GM12801 (cell line): ENCODE measurements around the gene PRELP.

Experiments
- TF ChIP-seq, protein P1 (sequence below): IDR thresholded peaks from one replicate; pipeline ENCODE4 v1.5.1; 2011; ENCODE audit warnings: control low read depth; ENCODE audit not compliant: insufficient read length; ENCODE audit errors: extremely low read depth

Gene PRELP

DNA sequence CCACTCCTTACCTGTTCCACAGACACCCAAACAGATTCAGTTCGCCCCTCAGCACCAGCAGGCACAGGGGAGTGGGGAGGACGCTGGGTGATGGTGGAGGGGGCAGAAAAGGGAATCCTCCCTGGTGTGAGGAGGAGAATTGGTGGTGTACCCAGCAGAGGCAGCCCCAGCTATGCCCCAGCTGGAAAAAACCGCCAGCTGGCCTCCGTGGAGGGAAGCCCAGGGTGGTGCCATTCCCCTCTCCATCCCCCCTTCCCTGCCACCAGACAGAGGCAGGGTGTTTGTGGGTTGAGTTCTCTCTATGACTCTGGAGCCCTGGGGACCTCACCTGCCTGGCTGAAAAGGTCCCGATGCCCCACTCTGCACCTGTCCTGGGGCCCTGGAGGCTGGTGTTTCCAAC is 46.2 kb downstream of the PRELP start:
- TF ChIP-seq, protein P1, sequence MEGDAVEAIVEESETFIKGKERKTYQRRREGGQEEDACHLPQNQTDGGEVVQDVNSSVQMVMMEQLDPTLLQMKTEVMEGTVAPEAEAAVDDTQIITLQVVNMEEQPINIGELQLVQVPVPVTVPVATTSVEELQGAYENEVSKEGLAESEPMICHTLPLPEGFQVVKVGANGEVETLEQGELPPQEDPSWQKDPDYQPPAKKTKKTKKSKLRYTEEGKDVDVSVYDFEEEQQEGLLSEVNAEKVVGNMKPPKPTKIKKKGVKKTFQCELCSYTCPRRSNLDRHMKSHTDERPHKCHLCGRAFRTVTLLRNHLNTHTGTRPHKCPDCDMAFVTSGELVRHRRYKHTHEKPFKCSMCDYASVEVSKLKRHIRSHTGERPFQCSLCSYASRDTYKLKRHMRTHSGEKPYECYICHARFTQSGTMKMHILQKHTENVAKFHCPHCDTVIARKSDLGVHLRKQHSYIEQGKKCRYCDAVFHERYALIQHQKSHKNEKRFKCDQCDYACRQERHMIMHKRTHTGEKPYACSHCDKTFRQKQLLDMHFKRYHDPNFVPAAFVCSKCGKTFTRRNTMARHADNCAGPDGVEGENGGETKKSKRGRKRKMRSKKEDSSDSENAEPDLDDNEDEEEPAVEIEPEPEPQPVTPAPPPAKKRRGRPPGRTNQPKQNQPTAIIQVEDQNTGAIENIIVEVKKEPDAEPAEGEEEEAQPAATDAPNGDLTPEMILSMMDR, result no peak

DNA sequence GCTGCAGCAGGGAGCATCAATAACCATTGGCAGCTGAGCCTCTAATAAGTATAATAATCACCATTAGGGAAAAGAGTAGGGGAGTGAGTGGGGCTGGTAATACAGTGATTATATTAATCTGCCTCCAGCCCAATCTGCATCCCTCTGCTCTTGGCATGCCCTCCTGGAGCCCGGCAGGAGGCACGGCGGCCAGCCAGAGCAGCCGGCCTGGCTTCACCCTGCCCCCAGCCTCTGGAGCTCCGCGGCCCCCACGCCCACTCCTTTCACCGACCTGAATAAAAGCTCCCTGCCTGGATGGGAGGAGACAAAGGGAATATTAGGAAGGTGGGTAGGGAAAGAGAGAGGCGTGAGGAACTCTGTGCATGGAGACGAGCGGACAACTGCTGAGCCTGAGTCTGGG is 46.6 kb downstream of the PRELP start:
- TF ChIP-seq, protein P1, result no peak

DNA sequence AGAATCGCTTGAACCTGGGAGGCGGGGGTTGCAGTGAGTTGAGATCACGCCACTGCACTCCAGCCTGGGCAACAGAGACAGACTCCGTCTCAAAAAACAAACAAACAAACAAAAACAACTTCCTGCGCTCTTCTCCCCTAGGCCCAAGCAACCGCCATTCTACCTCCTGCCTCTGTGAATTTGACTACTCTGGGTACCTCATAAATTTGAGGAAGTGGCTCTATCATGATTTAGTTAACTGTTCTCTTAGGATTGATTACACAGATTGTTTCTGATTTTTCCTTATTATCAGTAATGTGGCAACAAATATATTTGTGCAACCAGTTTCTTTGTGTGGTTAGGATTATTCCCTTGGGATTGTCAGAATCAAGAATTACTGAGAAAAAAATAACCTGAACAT is 48.1 kb downstream of the PRELP start:
- TF ChIP-seq, protein P1, result no peak

DNA sequence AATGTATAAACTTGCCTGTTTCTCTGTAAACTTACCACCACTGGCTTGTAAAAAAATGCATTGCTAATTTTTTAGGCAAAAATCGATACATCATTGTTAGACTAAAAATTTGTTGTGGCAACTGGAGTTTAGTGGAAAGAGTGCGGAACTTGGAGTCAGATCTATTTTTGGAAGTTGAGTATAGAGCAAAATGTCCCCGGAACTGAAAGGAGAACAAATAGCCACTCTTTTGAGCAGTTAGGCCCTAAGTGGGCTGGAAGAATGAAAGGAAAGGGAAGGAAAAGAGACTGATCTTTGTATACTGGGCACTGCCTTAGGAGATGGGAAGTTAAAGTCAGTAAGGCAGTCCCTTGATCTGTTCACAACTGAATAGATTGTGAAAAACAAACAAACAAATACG is 48.5 kb downstream of the PRELP start:
- TF ChIP-seq, protein P1, result no peak

DNA sequence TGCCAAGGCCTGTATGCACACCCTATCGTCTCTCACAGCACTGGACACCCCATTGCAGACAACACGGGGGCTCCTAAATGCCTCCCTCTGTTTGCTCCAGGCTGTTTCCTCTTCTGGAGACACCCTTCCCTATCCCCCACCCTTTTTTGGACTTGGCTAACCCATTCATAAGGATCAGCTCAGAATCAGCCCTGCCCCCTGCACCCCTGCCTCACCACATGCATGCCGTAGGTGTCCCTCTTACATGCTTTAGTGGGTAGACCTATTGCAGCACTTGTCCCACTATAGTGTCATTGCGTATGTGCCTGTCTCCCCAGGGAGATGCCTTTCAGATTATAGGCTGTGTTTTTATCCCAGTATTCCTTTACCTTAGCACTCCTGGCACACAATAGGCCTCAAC is 49.2 kb downstream of the PRELP start:
- TF ChIP-seq, protein P1, result no peak

- TF ChIP-seq, protein P1, result no peak
These were observed 50.1 kb downstream of the PRELP start for GRCh38 chr1:203525685-203526084.

DNA sequence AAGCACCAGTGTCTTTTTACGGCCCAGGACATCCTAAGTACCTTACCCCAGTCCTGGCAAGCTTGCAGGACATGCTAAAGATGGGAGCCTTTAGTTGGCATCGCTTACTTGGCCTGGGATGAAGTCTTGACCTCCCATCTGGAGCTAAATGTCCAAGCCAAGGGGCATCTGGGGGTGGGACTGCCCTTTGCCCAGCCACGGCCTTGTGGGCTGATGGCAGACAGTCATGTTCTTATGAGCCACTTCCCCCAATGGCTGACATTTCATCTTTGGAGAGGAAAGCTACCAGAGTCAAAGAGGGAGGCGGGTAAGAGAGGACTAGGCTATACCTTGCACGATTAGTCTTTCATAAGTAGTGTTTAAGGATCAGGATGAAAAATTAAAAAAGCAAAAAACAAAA is 50.5 kb downstream of the PRELP start:
- TF ChIP-seq, protein P1, result no peak

GRCh38 chr1:203526572-203526971 is 51.0 kb downstream of the PRELP start:
- TF ChIP-seq, protein P1, result no peak
